GM18909 (cell line): ENCODE data around the gene ZBTB14.

Experiments
- ATAC-seq: cut with Tn5 transposase; IDR thresholded peaks from one replicate; pipeline ENCODE4 v1.9.1; 2021; ENCODE audit warnings: mild to moderate bottlenecking; ENCODE audit not compliant: unreplicated experiment, poor library complexity

Gene ZBTB14

GRCh38 chr18:5294457-5295230, 882 bp downstream of the ZBTB14 start:
- peak; percentile 31 for ATAC-seq

- no peak for ATAC-seq
Measured at GRCh38 chr18:5294113-5294456, 1.4 kb downstream of the ZBTB14 start.

DNA sequence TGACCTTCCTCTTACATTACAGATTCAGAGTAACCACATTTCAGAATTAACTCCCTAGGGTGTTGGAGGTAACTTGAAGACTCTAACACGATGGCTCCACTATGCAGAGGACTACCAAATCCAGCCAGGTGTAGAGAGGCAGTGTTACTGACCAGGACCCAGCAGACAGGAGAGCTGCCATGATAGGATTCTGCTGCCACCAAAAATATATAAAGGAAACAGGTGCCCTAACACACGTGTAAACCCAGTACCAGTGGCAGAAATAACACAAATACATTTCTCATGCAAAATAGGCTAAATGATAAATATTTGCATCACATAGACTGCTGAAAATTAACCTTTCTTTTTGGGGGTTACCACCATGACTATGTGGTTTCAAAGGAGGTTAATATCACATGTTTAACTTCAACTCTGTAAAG, 7.0 kb downstream of the ZBTB14 start:
- ATAC-seq, result peak; percentile 85

DNA sequence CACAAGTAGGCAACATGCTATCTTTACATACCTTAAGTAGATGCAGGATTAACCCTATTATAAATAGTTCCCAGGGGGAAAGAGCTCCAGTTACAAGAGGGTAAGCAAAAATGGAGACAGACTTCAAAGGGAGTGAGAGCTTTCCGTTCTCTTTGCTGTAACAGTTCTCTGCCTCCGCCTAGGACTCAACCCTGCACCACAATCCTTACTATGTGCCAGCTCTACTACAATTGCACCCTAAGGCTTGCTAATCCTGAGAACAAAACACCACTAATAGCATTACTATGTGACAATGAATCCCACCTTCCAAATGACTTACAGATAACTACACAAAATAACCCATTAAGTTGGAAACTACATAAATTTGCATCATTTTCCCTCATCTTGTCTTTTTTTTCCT, 7.7 kb downstream of the ZBTB14 start:
- ATAC-seq, result no peak

GRCh38 chr18:5286525-5286924, 9.0 kb downstream of the ZBTB14 start:
- no peak for ATAC-seq

DNA sequence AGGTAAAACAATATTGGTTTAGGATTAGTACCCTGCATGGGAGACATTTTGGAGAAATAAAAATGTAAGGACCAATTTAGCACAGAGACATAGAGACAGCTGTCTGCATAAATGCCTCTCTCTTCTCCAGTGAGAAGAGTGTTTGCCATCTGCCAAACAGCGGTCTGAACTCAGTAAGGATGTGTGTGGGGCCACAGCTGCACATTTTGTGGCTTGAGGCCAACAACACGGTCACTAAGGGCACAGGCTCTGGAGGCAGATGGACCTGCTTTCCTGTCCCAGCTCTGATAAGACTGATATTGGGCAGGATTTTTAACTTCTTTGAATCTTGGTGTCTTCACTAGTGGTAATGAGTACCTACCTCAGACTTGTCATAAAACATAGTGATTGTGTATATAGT, 10.2 kb downstream of the ZBTB14 start:
- ATAC-seq, result no peak

DNA sequence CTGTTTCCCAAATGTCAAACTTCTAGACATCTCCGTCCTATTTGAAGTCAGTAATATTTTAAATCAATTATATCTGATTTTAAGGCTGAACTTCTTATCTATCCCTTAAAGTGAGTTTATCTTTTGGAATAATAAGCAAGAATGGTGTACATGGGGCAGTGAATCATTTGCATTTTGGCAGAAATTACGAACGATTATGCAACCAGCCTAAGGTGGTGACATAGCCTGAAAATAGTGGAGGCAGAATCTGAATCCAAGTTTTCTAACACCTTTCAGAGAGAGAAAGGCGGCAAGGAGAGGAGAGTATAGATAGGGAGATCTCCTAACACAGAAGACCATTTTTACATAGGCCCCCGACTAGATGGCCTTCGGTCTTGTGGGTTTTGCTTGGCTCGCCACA, 10.7 kb downstream of the ZBTB14 start:
- ATAC-seq, result no peak

- no peak for ATAC-seq
Measured at GRCh38 chr18:5282770-5283169, 12.8 kb downstream of the ZBTB14 start.

DNA sequence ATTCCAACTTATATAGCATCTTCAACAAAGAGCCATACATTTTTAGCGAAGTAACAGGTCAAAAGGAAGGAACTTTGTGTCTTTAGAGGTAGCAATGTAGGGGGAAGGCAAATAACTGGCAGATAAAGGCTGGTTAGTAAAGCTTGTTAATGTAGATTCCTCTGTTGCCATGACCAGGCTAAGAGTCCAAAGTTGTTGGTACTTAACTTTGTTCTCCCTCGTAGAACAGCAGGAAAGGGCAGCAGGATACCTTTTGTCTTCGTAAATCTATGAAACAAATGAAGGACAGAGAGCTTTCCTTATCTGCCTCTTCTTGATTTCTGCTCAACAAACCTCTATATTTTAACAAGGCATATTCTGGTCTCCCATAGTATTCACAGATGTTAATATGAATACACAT, 18.6 kb downstream of the ZBTB14 start:
- ATAC-seq, result no peak

DNA sequence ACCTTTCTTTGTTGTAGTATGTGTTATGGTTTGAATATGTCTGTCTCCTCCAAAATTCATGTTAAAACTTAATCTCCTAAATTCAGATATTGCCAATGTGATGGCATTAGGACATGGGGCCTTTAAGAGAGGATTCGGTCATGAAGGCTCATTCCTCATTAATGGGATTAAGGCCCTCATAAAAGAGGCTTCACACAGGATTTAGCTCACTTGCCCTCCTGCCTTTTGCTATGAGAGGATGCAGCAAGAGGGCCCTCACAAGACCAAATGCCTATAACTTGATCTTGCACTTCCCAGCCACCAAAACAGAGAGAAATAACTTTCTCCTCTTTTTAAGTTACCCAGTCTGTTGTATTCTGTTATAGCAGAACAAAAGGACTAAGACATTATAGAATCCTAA, 19.7 kb downstream of the ZBTB14 start:
- no peak for ATAC-seq

GRCh38 chr18:5268874-5269273, 26.7 kb downstream of the ZBTB14 start:
- no peak for ATAC-seq

GRCh38 chr18:5266721-5267120, 28.8 kb downstream of the ZBTB14 start:
- no peak for ATAC-seq

DNA sequence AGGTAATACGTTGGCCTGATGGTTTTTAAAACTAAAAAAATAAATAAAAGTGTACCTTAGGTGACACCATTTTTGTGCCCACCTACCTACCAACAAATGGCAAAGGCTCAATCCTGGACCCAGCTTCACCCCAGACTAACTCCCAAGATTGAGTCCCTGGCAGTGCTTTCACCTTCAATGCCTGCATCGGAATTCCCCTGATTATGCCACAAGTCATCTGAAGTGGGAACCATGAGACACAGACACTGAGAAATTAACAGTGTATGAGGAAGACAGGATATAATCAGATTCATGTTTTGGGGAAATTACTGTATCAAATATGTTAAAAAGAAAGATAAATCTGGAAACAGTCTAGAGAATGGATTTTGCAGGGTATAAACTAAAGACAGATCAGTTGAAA, 41.6 kb downstream of the ZBTB14 start:
- no peak for ATAC-seq

DNA sequence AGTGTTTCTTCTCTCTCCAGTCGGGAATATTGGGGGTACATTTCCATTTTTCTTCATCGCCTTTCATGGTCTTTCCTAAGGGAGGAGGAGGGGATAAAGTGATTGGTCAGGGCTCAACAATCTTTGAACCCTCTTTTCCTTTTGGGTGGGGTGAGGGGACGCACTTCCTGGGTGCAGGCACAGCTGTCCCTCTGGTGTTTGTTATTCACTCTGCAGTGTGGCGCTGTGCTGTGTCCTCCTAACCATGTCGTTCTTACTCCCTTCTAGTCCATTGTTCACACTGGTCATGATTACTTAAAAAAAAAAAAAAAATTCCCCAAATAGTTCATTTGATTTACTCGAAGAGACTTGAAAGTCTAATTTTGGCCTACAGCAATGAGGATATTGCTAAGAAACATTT, 44.4 kb downstream of the ZBTB14 start:
- ATAC-seq, result no peak

GRCh38 chr18:5250603-5251002, 44.9 kb downstream of the ZBTB14 start:
- ATAC-seq, result no peak

DNA sequence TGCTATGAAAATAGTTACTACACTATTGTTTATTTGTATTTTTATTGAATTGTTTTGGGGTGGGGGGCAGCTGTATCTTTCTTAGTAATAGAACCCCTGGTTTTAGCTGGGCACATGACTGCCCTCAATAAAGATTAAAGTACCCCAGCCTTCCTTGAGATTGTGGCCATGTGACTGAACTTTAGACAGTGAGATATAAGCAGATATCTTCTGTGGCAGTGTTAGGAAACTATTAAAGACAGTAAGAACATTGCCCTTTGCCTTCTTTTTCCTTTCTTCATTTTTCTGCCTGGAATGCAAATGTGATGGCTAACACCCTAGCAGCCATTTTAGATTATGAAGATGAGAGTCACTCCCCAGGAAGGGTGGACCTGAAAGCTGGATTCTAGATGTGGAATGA, 50.6 kb downstream of the ZBTB14 start:
- ATAC-seq, result no peak

DNA sequence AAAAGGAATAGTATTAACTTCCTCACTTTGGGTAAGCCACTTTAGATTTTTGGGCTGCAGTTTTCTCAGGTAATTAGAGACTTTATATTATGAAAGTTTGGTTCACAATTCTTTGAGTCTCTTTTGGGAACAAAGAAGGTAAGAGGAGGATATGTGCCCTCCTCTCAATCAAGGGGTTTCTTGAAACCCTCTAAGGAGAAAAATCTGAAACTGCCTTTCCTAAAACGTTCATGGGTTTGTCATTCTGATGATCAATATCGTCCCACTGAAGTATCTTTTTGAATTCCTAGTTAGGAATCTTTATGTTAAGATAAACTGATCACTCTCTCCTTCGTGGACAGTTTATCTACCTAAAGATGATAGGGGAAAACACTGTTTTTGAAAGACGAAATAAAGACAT, 56.1 kb downstream of the ZBTB14 start:
- no peak for ATAC-seq
